C4-2B (cell line): Measurements from ENCODE around the gene SFXN5.

ENCODE experiments used
- CTCF ChIP-seq: fragments of 450-650 bp; conservative IDR thresholded peaks from 2 replicates; pipeline ENCODE4 v1.5.1; 2017; ENCODE audit warnings: mild to moderate bottlenecking
- ZFX ChIP-seq: fragments of 450-650 bp; IDR thresholded peaks from 2 replicates; pipeline ENCODE4 v1.6.1; 2017

- TF ChIP-seq CTCF (no peak), ZFX (peak; percentile 80)
These were observed 40.8 kb upstream of the SFXN5 start for GRCh38 chr2:73112026-73112912.
